Eye (tissue), 1 donor: Measurements from ENCODE around the gene PPBP.

Experiments
- DNase-seq: peaks from one replicate; pipeline ENCODE4 v3.0.0-alpha.2; 2015

Gene PPBP, protein sequence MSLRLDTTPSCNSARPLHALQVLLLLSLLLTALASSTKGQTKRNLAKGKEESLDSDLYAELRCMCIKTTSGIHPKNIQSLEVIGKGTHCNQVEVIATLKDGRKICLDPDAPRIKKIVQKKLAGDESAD

DNA sequence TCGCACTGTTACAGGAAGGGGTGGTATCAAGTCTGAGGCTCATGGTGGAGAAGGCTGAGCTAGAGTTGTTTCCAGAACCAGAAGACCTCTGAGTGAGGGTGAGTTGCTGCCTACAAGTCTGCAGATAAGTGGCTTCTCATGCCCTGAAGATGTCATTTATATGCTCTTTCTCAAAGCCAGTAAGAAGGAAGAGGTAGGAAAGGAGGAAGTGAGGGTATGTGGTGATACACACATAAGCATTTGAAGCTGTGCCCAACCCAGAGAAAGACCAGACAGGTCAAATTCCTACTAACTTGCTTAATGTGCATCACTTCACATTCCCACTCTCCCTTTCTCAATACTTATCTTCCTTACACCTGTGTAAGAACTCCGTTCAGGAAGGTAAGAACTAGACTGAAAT, at the start of gene PPBP:
TSS of gene PPBP (minus strand) at position 130 of the 400 bp plus-strand sequence. CDS start at position 43, 87 bp downstream.
- no peak for DNase-seq

DNA sequence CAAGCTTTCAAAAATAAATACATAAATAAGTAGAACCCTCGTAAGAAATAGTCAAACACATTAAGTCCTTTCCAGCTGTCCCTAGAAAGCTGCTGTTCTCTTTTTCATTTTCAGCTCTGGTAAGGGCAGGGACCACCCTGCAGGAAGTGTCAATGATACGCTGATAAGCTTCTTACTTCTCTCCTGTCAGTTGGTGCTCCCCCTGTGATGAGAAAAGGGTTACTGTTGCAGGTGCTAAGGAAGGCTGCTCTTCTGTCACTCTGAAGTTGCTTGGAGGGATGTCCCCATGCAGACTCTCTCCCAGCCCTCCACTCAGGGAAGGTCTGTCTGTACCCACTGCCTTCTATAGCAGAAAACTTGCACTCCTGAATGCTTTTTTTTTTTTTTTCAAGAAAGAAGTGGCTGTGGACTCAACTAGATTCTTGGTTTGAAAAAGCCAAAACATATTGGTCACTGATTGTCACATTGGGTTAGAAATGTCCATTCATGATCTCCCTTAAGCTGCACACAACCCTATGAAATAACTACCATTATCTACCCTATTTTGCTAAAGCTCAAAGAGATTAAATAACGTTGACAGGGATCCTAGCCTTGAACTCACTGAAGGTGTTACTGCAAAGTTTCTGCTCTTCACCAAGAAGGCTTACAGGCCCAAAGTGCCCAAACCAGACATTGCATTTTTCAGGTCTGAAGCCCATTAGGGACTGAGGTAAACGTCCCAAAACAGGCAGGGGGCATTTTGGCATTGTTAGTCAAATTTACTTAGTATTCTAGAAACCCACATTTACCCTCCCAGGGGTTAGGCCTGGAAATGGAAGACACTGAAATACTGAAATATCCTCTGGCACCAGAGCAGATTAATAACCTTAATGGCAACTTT, 49.3 kb upstream of the PPBP start:
- peak; percentile 12 for DNase-seq

DNA sequence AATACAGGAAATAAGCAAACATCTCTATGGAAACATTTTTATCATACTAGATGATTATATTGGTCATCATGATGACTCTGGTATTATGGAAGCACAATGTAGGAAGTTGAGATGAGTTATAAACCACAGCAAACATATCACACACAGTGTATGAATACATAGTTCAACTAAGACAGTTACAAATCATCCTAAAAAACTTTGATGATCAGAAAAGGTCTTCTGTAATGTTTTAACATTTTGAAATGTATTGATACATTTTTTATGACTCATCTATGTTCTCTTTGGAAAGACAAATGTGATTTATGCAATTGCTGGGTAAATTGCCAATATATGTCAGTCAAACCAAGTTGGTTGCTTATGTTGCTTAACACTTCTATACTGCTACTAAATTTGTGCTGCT, 45.7 kb upstream of the PPBP start:
- no peak for DNase-seq

GRCh38 chr4:74032064-74032463, 44.1 kb upstream of the PPBP start:
- DNase-seq, result no peak

- DNase-seq, result no peak
Measured at GRCh38 chr4:74031576-74031975, 43.6 kb upstream of the PPBP start.

GRCh38 chr4:74030285-74030684, 42.3 kb upstream of the PPBP start:
- no peak for DNase-seq

DNA sequence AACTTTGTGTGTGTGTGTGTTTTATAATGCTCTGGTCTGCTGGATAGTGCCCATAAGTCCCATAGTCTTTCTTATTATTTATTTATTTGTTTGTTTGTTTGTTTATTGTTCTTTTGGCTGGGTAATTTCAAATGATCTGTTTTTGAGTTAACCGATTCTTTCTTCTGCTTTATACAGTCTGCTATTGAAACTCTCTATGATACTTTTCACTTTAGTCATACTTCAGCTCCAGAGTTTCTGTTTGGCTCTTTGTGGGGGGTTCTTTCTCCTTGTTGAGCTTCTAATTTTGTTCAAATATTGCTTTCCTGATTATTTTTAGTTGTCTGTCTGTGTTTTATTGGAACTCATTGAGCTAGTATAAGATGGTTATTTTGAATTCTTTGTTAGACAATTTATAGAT, 40.5 kb upstream of the PPBP start:
- no peak for DNase-seq

DNA sequence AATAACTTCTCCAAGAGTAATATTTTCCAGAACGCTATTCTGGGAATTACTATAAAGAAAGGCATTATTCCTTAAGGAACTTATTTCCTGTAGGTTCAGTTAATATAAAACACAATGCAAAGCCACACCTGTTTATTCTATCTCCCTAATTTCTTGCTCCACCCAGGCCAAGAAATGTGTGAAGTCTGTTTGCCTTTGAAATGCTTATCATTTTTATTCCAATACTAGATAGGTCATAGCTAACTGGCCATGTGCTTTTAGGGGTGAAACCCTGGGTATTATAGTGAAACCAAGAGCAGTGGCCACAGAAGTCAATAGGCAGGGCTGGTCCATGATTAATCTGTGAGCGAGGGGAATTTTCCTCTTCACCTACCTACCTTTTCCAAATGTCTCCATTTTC, 35.7 kb upstream of the PPBP start:
- no peak for DNase-seq

DNA sequence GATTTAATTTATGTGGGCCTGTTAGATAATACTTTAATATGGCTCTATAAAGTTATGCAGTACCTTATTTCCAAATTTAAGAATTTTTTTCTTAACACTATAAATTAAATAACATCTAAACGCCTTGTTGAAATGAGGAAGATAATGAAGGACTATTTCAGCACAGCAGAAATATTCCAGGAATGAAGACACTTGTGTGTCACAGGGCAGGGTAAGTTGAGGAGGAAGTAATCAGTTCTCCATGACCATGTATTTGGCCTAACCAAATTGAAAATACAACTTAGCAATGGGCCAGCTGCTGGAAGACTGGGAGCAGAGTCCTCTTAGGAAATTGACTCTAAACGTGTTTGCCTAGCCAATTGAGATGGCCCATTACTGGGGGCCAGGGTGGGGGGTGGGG, 33.6 kb upstream of the PPBP start:
- DNase-seq, result no peak

- DNase-seq, result no peak
Measured at GRCh38 chr4:74018771-74019170, 30.8 kb upstream of the PPBP start.

DNA sequence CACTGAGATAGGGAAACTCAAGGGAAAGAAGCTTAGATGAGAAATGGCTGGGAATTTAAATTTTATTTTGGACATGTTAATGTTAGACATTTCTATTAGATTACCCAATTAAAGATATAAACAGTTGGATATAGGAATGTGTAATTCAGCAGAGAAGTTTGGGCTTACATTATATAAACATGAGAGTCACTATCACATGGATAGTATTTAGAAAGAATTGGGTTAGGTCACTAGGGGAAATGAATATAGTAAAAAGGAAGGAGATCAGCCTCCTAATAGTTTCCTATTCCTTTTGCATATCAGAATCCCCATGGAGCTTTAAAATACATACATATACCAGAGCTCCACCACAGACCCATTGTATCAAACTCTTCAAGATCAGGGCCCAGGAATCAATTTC, 30.1 kb upstream of the PPBP start:
- DNase-seq, result no peak

DNA sequence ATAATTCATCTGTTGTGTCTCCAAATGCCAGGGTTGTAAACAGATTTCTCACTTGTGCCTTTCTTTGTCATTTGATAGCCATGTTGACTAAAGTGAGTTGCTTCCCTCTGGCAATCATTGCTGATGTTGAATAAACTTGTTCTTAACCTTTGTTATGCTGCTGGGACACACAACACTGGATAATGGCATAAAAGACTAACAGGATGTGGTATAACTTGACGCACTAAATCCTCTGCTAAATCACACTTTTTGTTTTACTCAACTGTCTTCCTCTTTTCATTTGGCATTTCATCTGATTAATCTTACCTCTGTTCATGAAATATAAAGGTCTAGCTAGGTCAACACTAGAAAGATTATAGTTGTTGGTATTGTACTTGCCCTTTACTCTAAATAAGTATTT, 28.1 kb upstream of the PPBP start:
- no peak for DNase-seq

DNA sequence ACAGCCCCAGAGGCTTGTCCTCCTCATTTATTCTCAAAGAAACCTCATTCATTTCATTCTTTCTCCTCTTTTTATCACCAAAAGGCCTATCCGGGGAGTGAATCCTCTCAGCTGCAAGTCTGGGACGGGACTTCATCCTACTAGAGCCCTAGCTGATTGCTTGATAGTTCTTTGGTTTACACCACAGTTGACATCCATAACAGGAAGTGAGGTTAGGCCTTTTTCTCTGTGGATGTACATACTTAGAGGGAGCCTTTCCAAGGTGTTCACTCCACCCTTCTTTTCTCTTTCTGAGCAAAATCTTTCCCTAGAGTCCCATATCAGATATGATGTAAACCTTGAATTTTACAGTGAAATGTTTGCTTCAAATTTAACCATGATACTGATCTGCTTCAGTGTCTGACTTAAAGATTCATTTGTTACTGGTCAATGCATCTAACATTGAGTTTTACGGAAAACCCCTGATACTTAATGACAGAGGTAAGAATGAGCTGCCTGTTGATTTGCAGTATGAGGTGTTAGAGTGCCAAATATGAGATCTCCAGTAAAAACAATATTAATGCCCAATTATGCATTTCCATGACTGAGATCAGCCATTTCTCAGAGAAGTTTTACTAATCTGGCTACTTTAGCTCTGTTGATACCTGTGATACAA, 27.3 kb upstream of the PPBP start:
- no peak for DNase-seq

DNA sequence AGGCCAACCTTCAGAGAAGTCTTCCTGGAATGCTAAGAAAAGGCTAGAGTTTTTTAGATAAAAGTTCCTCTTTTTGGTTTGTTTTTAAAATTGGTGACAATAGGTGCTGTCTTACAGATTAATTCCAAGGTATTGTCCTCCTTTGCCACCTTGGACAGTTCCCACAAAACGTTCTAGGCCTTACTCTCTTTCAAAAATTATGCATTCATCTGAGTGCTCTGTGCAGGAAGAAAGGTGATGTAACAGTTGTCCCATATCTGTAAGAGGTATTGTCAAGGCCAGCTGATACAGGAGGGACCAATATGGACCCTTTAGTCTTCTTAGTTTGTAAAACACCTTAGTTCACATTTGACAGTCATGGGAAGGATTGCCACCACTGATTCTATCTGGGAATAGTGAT, 26.3 kb upstream of the PPBP start:
- no peak for DNase-seq

DNA sequence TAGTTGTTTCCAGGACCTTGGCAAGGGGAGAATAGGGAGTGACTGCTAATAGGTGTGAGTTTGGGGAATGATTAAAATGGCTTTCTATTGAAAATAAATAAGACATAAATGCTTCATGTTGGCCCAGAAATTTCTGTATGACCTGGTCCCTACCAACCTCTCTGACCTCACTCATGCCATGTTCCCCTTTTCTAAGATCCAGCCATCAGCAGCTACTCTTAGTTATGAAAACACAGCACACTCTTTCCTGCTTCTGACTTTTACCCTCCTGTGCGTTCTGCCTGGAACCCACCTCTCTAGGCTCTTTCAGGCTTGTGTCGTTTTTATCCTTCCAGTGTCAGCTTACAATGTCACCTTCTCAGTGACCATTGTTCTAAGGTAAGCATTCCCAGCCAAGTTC, 25.3 kb upstream of the PPBP start:
- DNase-seq, result no peak

GRCh38 chr4:74012130-74012529, 24.1 kb upstream of the PPBP start:
- DNase-seq, result no peak

- DNase-seq, result no peak
Measured at GRCh38 chr4:74009307-74009706, 21.3 kb upstream of the PPBP start.

- no peak for DNase-seq
Measured at GRCh38 chr4:74006009-74006476, 18.1 kb upstream of the PPBP start.

DNA sequence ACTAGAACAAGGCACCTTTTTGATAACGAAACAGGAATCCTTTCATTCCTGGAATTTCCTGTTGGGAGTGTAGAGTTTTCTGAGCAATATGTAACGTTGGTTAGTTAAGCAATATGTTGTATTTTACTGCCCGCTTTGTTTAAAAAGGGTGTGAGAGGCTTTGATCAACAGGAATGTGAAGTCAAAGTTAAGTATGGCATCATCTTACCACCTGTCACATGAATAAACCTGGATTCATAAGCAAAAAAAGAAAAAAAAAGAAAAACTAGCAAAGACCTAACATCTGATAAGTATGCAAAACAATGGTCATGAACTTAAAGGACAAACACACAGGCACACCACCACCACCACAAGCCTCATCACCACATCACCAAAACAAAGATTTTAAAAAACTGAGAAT, 17.5 kb upstream of the PPBP start:
- no peak for DNase-seq

DNA sequence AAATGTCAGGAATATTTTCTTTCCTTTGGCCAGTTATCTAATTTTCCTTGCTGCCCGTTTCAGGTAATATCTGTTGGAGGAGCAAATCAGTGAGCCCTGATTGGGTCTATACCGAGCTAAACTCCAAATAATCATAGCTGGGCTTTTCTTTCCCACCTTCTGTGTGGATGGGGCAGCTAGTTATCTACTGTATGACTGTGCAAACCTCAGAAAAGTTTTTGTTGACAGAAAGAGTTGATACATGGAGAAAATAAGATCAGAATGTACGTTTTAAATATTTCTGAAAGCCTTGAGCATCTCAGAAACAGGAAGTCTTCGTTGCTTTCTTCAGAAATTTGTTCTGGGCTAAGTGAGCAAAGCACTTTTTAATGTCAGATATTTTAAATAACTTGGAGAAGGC, 16.7 kb upstream of the PPBP start:
- DNase-seq, result no peak

DNA sequence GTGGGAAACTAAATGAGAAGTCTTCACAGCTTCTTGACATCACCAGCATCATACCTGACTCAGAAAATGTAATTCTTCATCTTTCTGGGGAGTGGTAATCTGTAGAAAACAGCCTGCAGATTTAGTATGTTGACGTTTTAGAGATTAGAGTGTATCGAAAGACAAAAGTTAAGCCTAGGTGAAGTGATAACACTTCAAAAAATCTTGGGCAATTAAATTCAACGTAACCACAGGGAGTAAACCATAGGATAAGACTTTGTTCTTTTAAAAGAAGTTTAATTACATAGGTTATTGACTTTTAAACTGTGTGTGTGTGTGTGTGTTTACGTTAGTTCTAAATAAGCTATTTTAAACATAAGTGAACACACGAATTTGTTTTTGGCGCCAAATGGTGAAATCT, 12.3 kb upstream of the PPBP start:
- DNase-seq, result no peak

DNA sequence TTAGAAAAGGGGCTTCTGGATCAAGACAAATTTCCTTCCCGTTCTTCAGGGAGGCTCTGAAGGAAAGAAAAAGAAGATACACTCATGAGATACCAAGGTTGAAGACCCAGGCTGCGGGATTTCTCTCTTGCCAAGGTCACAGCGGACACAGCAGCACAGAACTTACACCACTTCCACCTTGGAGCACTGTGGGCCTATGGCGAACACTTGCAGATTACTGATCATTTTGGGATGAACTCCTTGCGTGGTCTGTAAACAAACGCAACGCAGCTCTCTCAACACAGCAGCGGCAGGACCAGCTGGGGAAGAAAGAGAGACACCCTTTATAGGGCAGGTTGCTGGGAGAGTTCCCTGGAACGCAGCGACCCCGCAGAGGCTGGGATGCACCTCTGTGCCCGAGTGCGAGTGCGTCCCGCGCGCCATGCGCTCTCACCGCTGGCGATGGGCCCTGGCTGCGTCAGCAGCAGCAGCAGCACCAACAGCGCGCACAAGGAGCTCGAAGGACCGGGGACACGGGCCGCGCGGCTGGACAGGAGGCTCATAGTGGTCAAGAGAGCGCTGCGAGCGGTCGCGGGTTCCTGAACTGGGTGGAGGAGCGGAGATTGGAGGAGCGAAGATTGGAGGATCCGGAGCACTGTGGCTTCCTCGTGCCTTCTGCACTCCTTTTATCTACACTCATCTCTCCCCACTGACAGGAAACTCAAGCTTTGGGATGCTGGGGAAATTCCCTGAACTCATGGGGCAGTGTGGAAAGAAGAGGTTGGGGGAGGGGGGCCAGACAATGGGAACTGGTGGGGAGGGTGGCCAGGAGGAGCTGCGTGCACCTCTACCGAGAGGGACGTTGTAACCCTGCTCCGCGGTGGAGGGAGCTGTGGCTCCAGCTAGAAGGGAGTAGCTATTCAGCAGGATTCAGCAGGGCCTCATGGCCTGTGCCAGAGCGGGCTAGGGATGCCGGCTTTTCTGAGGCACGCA, 10.3 kb upstream of the PPBP start, which contains the start of gene CXCL5:
TSS of gene CXCL5 (minus strand) at position 638 of the 972 bp plus-strand sequence. CDS start at position 542, 96 bp downstream.
- peak; percentile 74 for DNase-seq

DNA sequence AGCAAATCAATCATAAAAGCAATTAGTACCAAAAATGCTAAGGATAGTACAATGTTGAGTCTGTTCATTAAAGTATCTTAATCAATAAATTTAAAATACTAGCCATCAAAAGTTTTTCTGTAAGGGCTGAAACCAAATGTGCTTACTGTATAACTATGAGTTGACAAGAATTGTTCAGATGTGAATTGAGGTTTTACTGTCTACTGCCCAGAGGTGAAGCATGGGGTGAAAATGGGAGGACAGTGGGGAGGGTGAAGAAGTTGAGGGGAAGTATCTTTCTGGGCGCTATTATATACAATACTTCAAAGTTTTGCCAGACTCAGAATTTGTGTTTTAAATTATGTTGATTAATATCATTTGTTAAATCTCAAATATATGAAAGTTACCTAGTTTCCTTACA, 4.1 kb upstream of the PPBP start:
- DNase-seq, result no peak
